ENCODE data around the gene PSMD6.

- no peak for TF ChIP-seq FOXM1 (IDR thresholded peaks at IDR 0.05; ENCODE audit: low read depth, low read length)
- TF ChIP-seq CTCF (IDR thresholded peaks at IDR 0.05 in 2 of 3, conservative IDR thresholded peaks at IDR 0.05 in 1 of 3; ENCODE audit: control insufficient read depth in 2 of 3, extremely low read depth in 1 of 3, insufficient read depth in 1 of 3, low read depth in 3 of 3, low read length in 3 of 3) = no peak
- TF ChIP-seq EZH2 (IDR thresholded peaks at IDR 0.05; ENCODE audit: borderline replicate concordance, control insufficient read depth, low read depth, low read length) = no peak
- TF ChIP-seq DPF2 (IDR thresholded peaks at IDR 0.05) = no peak
- no peak for TF ChIP-seq POLR2AphosphoS5 (IDR thresholded peaks at IDR 0.05; ENCODE audit: low read length)
- TF ChIP-seq, protein P1, sequence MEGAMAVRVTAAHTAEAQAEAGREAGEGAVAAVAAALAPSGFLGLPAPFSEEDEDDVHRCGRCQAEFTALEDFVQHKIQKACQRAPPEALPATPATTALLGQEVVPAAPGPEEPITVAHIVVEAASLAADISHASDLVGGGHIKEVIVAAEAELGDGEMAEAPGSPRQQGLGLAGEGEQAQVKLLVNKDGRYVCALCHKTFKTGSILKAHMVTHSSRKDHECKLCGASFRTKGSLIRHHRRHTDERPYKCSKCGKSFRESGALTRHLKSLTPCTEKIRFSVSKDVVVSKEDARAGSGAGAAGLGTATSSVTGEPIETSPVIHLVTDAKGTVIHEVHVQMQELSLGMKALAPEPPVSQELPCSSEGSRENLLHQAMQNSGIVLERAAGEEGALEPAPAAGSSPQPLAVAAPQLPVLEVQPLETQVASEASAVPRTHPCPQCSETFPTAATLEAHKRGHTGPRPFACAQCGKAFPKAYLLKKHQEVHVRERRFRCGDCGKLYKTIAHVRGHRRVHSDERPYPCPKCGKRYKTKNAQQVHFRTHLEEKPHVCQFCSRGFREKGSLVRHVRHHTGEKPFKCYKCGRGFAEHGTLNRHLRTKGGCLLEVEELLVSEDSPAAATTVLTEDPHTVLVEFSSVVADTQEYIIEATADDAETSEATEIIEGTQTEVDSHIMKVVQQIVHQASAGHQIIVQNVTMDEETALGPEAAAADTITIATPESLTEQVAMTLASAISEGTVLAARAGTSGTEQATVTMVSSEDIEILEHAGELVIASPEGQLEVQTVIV (IDR thresholded peaks at IDR 0.05; ENCODE audit: borderline replicate concordance, partially characterized antibody) = no peak
- no peak for TF ChIP-seq CEBPB (IDR thresholded peaks at IDR 0.05; ENCODE audit: borderline replicate concordance in 1 of 2, low read depth in 2 of 2, low read length in 2 of 2)
- no peak for TF ChIP-seq TCF7 (IDR thresholded peaks at IDR 0.05; ENCODE audit: borderline replicate concordance)
- TF ChIP-seq RFX5 (IDR thresholded peaks at IDR 0.05; ENCODE audit: low read depth, low read length) = no peak
- no peak for TF ChIP-seq HCFC1 (IDR thresholded peaks at IDR 0.05; ENCODE audit: low read length)
- no peak for TF ChIP-seq SP1 (IDR thresholded peaks at IDR 0.05; ENCODE audit: low read depth, low read length)
- TF ChIP-seq CBX5 (IDR thresholded peaks at IDR 0.05; ENCODE audit: low read depth) = no peak
- TF ChIP-seq TARDBP (IDR thresholded peaks at IDR 0.05; ENCODE audit: borderline replicate concordance) = no peak
Observed at GRCh38 chr3:64029287-64029686, 6.0 kb upstream of the PSMD6 start.
